Dermis lymphatic vessel endothelial cell (primary cell): Measurements from ENCODE around the gene ZNF778. TPM values are rescaled to one million over a fixed set of nuclear protein-coding genes. Genes with fewer than 3 reads are reported as not detected.

Experiments used
- total RNA-seq: library from RNA; depleted of rRNA; stranded (reverse); fragments of >200 nt; gene quantifications from 2 replicates; pipeline ENCODE4 v1.2.1, GENCODE V29; 2014

The ZNF778 gene
- 11.9 and 13.4 TPM in 2 replicates for total RNA-seq

DNA sequence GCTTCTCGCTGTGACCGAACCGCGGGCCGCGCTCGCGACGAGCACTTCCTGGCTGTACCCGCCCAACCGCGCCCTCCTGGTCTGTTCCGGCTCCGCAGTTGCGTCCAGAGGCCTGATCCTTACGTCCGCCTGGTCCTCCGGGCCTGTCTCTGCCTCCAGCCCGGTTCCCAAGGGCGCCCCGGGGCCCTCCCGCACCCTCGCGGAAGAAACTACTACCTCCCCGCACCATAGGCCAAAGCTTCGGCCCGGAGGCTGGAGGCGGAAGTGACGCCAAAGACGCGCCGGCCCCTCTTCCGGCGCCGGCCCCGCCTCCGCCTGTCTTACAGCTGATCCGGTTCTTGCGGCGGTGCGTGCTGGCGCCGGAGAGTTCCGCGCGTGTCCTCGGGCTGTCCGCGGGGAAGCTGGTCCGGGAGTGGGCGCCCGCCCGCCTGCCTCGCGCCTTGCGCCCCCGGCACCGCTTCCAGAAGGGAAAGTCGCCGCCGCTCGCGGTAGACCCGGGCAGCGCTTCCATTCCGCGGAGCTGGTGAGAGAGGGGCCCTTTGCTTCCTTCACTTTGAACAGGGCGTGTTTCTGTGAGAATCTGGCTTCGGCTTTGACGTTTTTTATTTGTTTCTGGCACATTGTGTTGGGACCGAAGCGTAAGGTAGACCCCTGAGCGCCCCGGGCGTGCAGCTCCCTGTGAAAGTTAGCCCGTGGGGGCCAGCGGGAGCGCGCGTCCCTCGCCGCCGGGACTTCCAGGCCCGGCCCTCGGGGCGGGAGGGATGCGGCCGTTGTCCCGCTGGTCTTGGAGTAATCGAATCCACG, at the start of gene ZNF778:
Gene ZNF778 (plus strand): TSS at position 316 of the 804 bp plus-strand sequence. CDS start 3,425 bp downstream, outside the sequence.

DNA sequence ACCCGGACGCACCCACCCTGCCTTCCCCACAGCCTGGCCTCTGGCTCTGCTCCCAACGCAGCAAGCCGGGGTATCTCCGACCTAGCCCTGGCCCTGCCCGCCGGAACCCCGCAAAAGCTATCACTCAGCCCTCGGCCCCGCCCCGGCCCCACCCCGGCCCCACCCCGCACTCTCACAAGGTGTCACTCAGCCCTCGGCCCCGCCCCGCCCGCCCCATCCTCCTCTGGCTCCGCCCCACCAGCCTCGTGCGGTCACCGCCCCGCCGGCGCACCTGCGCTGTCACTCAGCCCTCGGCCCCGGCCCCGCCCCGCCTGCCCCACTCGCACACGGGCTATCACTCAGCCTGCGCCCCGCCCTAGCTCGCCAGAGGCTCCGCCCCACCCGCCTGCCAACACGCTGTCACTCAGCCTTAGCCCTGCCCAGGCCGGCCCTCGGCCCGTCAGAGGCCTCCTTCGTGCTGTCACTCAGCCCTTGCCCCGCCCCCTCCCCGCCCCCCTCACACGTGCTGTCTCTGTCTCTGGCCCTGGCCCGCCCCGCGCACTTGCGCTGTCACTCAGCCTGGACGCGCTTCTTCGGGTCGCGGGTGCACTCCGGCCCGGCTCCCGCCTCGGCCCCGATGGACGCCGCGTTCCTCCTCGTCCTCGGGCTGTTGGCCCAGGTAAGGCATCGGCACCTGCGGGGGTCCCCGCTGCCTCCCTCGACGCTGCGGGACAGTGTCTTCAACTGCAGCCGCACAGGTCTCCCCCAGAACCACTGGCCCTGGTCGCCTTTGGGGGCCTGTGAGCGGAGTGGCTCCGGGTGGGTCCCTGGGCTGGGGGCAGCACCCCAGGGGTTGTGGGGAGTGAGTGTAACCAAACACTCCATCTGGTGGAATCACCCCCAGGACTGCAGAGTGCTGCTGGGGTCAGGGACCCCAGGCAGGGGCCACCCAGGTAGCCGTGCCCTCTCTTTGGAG, 46.0 kb upstream of the ZNF778 start, which contains the start of gene CDH15:
Gene CDH15 (plus strand): TSS at position 533 of the 955 bp plus-strand sequence. CDS start 84 bp downstream, at position 617.

DNA sequence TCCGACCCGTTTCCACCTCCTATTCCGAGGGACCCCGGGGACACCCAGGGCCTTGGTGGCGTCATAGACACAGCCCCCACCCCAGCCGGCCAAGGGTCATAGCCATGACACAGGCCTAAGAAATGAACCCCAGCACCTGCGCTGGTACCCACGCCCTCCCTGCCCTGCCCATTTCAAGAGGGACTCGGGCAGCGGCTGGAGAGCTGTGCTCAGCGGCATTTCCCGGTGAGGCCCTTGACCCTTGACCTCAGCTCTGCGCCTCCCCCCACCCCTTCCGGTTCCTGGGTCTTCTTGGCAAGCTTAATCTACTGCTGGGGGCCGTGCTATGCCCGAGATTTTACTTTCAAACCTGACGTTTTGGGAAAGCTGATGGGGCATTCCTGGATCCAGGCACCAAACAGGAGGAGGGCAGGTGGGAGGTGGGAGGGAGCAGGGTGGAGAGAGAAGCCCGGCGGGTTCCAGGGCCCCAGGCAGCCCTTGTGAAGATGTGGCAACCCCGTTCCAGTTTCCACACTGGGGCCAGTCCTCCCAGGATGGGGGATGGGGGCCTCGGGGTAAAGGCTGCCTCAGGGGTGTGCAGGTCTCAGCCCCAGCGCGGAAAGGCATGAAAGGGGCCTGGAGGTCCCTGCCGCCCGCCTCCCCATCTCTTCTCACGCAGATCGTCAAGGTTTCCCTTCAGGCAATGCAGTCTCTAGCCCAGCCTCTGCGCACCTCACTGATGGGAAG, 17.2 kb upstream of the ZNF778 start, which contains the start of gene SLC22A31:
Gene SLC22A31 (minus strand): TSS at position 414 of the 726 bp plus-strand sequence. CDS start 36 bp downstream, at position 378.

Other genes starting within 250 kb of the ZNF778 start
- gene CBFA2T3, start 240.5 kb upstream of the ZNF778 start, total RNA-seq: under 0.01 TPM in 1 of 2 replicates, not detected in the other
- gene ACSF3, start 123.9 kb upstream of the ZNF778 start, total RNA-seq: 17.8 and 21.4 TPM in 2 replicates
- 0.11 TPM in 1 of 2 replicates, not detected in the other for gene CDH15, start 46.0 kb upstream of the ZNF778 start, total RNA-seq
- gene SLC22A31, start 17.2 kb upstream of the ZNF778 start, total RNA-seq: 0.22 TPM in 1 of 2 replicates, not detected in the other